Measurements from ENCODE around the gene SYTL3. TPM values are rescaled to one million over a fixed set of nuclear protein-coding genes. Genes with fewer than 3 reads are reported as not detected.

SYTL3 gene
- total and polyA plus RNA-seq, 10 of the 15 experiments (the other 5 are each of a cell fraction or from before 2014, with no cell fraction given) = 3.3 to 12.1 (median 6.9) TPM

- TF ChIP-seq HSF1 (IDR thresholded peaks at IDR 0.05; ENCODE audit: low read depth, low read length) (no peak), E2F8 (IDR thresholded peaks at IDR 0.05; ENCODE audit: low read depth, partially characterized antibody) (no peak), ZNF24 (IDR thresholded peaks at IDR 0.05) (peak; percentile 19; the same call in 1 of the 2 replicates), NFIC (IDR thresholded peaks at IDR 0.05; ENCODE audit: low read depth, low read length) (peak; percentile 96), USF2 (IDR thresholded peaks at IDR 0.05; ENCODE audit: borderline replicate concordance, low read depth, low read length) (peak; percentile 5; the same call in 1 of the 2 replicates), CEBPB (IDR thresholded peaks at IDR 0.05; ENCODE audit: borderline replicate concordance in 1 of 2, low read depth in 2 of 2, low read length in 2 of 2) (peak in 1 of 2 experiments; percentile 81; a peak in 1 of 4 replicates), POU2F2 (IDR thresholded peaks at IDR 0.05; ENCODE audit: borderline replicate concordance, low read depth, low read length) (peak; percentile 66; the same call in 1 of the 3 replicates), RB1 (IDR thresholded peaks at IDR 0.05; ENCODE audit: borderline replicate concordance) (no peak; the same call in 1 of the 2 replicates), BHLHE40 (IDR thresholded peaks at IDR 0.05; ENCODE audit: borderline replicate concordance in 1 of 2, low read depth in 2 of 2, low read length in 1 of 2) (peak; percentile 75 to 94), NFYB (IDR thresholded peaks at IDR 0.05; ENCODE audit: insufficient read depth, low read depth, low read length) (no peak), CUX1 (IDR thresholded peaks at IDR 0.05; ENCODE audit: insufficient replicate concordance, low read depth, low read length) (no peak), SUZ12 (IDR thresholded peaks at IDR 0.05; ENCODE audit: unreplicated experiment) (no peak)
Measured at GRCh38 chr6:158649289-158650143, at the start of gene SYTL3 (continued).

Measured in GM12878 (cell line).